ENCODE results near the gene RAB7B.

DNA sequence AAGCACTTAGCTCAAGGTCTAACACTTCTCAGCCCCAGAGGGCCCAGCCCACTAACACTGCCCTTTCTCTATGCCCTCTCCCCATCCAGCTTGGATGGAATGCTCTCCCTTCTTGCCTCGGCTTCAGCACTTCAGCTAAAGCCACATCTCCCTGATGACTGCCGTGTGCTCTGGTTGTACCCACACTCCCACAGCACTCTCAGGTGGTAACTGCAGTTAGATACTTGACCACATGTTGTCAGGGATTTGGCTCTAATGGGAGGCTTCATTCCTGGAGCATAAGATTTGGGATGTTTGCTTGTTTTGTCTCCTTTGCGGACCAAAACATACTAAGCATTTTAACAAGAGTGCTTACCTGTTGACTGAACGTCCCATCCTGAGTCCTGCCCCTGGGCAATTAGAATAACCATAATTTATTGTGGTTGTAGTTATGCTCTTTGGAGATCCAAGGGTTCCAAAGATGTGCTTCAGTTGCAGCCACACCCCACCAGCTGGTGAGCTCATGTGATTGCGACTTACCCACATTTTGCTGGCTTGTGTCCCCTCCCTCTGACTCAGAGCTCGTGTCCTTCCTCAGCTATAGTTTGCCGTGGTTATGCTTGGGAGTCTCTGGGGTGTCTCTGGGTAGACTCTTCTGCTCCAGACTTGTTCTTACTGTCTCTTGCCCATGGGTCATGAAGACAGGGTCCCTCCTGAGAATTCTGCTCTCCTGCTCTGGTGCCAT is 52.2 kb downstream of the RAB7B start:
- TF ChIP-seq, protein P1, sequence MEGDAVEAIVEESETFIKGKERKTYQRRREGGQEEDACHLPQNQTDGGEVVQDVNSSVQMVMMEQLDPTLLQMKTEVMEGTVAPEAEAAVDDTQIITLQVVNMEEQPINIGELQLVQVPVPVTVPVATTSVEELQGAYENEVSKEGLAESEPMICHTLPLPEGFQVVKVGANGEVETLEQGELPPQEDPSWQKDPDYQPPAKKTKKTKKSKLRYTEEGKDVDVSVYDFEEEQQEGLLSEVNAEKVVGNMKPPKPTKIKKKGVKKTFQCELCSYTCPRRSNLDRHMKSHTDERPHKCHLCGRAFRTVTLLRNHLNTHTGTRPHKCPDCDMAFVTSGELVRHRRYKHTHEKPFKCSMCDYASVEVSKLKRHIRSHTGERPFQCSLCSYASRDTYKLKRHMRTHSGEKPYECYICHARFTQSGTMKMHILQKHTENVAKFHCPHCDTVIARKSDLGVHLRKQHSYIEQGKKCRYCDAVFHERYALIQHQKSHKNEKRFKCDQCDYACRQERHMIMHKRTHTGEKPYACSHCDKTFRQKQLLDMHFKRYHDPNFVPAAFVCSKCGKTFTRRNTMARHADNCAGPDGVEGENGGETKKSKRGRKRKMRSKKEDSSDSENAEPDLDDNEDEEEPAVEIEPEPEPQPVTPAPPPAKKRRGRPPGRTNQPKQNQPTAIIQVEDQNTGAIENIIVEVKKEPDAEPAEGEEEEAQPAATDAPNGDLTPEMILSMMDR (IDR thresholded peaks at IDR 0.05; ENCODE audit: low read length), result no peak
- no peak for TF ChIP-seq EZH2 (optimal IDR thresholded peaks at IDR 0.05; ENCODE audit: low read depth, low read length)
- no peak for TF ChIP-seq EZH2phosphoT487 (IDR thresholded peaks at IDR 0.05; ENCODE audit: low read length)

All from MM.1S (cell line).